Measurements from ENCODE around the gene HOXB2.

HOXB2 gene

DNA sequence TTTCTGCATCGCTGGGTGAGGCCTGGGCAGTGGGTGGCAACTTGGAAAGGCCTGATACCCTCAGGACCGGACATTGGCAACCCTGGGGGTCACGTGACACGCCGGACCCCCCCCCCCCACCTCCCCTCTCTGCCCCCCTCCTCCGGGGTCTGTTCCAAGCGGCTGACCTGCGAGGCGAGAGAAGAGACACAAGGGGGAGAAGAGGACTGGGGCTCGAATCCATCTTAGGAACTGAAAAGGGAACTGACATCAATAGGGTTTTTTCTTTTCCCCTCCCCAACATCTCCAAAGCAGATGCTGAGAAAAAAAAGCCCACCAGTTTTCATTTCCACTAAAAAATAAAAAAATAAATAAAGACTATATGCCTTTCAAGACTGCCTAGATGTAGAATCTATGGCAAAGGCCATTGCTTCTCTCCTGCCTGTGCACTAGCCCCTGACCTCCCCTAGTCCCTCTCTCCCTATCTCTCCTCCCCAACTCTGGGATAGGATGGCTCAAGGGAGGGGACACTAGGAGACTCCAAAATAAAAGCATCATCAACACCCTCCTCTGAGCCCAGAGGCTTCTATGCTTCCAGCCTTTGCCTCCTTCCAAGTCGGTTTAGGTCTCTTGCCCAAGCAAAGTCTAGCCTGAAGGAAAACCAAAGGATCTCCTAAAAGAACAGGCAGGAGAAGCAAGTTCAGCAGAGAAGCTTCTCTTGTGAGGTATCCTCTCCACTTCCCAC is 7.7 kb upstream of the HOXB2 start:
- no peak for DNase-seq

DNA sequence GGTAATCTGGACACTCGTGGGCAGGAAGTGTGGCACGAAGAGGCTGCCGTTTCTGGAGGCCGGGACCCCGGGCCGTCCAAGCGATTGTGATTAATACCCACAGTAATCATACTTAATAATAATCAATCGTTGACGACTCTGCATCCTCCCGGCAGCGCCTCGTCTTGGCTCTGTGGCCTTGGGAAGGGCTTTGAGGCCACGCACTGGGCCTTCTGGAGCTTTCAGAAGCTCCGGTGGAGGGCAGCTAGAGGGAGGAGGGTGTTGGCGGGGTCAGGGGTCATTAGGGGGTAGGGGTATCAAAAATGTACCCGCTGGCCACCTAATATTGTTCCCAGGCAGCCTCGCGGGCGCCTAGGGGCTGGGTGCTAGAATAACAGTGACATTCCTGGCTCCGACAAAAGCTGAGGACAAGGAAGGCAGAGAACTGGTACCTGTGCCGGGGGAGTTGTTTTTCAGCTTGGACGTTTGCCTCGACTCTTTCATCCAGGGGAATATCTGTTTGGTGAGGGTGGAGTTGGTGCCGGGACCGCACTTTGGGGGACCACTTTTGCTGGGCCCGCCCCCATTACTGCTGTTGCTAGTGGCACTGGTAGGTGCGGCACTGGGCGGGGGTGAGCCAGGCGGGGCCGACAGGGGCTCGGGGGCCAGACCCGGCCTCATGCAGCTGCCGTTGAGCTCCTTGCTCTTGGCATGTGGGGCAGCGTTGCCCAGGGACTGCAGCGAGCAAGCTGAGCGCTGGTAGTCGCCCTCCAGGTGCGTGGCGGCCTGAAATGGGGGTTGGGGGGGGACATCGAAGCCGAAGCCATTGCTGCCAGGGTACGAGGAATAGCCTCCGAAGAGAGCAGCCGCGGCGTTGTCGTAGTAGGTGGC is 6.9 kb upstream of the HOXB2 start:
- DNase-seq, result no peak

DNA sequence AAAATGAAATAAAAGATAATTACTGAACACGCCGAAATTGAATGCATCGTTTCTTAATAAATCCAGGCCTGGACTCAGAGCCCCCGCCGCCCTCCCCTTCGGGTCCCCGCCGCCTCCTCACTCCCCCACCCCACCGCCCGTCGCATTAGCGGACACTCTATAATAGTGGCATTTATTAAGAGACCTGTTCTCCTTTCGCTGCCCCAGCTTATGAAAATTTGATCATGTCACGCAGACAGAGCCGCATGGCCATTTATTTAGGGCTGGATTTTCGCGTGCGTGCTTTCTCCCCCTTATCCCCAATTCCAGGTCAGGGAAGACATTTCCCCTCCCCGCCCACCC is 6.3 kb upstream of the HOXB2 start:
- DNase-seq, result no peak

DNA sequence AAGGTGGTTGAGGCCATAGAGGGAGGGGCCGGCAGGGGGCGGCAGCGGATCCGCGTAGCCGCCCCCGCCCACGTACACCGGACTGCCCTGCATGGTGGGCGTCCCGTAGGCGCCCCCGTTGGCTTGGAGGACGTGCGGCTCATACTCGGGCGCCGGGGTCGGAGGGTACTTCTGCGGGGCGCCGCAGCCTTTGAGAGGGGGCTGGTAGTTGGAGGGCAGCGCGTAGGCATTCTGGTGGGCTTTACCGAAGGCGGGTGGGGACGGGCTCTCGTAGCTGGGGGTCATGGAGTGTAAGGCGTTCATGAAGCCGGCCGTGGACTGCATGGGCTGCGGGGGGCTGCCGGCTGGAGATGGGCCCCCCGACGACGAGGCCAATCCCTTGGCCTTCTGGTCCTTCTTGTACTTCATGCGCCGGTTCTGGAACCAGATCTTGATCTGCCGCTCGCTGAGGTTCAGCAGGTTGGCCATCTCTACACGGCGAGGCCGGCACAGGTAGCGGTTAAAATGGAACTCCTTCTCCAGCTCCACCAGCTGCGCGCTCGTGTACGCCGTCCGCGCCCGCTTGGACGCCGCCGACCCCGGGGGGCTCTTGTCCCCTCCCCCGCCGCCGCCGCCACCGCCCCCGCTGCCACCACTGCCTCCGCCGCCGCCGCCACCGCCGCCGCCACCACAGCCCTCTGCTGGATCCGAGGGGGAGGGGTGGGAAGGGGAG is 5.7 kb upstream of the HOXB2 start:
- no peak for DNase-seq

DNA sequence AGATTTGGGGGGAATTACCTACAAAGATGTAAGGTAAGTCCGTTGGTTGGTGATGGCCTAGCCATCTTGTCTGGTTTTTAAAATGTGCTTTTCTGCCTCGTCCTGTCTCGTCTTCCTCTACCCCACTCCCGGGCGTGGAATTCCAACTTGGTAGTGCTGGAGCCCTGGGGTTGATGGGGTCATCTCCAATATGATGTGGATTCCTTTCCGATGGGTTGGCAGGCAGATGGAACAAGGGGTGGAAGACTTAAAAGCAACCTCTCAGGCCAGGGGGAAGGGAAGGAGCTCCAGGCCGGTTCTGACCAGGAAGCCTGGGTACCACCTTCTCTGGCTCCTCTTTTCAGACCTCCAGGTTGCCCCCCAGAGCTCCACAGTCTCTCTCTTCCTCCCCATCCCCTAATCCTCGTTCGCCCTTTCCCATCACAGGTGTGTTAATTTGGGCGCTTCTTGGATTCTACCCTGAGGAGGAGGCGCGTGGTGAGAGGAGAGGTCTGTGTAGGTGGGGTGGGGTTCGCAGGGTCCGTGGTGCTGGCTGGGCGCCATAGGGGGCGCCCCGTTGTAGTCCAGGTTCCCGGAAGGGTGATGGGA is 5.1 kb upstream of the HOXB2 start:
- DNase-seq, result no peak

DNA sequence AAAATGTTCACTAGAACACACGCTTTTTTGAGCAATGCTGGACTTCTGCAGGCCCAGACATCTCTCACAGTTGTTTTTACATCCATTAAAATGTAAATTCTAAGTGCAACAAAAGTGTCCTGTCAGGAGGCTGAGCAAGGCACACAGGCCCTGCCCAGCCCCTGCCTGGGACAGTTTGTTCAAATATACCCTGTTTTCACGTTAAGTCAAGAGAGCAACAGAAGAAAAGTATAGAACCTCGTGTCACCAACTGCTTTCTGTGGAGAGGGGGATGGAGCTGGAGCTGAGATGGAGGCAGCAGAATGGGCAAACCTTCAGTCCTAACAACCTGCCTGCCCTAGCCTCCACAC is 4.3 kb upstream of the HOXB2 start:
- no peak for DNase-seq

DNA sequence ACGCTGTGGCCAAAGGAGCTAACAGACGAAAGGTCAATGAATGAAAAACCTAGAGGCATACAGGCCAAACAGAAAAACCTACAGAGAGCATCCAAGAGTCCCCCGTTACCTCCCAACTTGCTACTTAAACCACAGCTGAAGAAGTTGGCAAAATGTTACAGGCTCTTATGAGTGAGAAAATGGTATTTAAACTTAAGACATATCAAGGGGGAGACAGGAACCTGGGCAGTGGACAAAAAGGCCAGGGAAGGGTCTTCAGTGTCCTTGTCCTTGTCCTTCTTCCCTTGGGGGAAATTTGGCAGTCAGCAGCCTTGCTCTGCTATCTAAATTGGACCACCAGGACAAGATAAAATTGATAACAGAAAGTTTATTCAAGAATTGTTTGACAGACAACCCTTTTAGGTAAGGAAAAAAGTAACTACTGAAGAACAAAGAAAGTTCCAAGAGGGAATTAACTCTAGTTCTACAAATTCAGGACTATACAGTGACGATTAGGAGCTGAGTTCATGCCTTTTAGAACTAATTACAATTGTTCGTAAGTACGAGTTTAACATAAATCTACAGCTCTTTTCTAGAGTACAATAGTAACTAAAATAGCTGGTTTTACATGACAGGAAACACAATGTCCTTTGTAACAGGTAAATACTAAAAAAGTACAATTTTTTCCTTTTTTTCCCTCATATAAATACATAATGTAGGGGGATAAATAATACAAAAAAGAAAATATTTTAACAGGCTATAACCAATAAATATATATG is 3.8 kb upstream of the HOXB2 start:
- no peak for DNase-seq

DNA sequence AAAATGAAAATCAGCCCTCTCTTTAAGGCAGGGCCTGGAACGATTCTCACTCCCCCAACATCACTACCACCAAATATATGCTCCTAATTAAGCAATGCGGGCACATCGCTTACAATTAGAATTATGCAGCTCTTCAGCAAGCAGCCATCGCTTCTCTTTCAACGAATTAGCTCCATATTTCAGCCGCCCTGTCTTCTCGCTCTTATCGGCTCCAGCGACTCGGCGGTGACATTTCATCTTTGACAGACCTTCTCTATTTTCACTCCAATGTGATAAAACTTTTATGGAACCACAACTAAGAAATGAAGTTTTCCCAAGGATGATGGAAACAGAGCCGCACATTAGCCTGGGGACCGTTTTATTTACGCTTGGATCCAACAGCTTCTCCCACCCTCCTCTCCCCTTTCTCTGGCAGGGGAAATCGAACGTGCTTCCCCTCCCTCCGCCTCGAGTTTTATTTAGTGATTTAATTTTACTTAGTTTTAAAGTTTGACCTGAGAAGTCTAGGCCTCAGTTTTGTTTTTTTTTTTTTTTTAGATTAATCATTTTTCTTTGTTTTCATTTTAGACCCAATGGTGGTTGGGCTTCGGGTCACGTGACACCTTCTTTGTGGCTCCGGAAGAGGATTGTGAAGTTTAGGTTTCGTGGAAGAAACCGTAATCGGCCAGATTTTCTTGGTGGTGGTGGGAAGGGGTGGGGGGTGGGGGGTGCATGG is 3.1 kb upstream of the HOXB2 start:
- DNase-seq, result peak; percentile 82

DNA sequence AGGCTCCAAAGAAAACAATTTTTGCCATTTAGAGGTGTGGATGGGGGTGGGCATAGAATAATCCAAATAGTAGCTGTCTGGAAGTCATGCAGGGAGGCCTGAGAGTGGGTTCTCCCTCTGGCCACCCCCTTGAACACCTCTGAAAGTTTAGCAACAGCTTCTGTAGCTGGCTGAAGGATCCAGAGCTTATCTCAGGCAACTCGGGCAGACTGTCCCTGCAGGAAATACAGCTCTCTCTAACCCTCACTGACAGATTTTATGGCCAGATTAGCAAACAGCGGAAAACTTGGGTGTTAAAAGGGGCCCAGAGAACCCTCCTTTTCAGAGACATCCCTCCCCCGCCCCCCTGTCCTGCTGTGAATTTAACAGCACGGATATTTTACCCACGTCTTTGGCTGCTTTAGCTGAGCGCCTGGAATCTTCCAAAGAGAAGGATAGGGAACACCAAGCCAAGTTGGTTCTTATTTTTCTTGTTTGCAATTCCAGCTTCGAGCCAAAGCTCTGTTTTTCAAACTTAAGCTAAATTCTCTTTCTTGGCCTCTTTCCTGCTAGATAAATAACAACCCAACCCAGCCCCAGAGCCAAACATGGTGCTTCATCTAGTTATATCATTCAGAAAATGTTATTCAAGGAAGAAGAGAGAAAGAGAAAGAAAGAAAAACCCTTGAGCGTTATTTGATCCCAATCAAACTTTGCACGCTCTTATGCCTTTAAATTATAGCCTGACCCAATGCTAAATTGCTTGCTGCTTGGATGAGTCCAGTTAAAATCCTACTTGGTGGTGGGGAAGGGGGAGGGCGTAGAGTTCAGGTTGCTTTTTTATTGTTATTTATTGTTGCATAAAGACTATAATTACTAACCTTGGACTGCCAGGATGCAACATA is 2.3 kb upstream of the HOXB2 start:
- DNase-seq, result no peak

DNA sequence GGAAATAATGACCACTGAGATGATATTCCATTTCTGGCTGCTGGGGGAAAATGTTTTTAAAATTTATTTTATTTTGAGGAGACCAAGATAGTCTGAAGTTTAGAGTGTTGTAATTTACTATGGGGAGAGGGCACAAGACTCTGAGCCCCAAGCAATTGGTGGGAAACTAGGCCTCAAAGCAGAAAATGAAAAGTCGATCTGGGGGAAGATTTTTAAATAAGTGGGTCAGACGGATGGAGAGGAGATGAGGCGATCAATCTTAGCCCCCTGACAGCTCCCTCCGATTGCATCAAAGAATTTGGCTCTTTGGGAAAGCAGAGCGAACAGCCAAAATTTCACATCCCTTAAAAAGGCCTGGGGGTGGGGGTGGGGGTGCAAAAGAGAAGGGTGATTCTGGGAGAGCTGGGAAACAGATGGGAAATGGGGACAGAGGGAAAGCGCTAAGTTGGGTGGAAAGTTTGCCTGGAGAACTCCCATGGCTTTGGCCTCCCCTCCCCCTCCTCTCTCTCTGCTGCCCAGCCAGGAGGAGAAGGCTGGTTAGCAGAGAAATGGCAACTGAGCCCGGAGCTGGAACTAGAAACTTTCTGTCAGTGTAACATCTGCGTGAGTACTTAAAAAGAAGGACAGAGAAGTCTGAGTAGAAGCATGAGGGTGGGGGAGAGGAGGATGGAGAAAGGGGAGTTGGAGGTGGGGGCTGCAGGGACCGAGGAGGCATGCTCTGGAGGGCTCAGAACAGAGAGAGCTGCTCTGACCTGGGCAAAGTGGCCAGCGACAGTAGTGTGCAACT is 1.4 kb upstream of the HOXB2 start:
- peak; percentile 66 for DNase-seq

DNA sequence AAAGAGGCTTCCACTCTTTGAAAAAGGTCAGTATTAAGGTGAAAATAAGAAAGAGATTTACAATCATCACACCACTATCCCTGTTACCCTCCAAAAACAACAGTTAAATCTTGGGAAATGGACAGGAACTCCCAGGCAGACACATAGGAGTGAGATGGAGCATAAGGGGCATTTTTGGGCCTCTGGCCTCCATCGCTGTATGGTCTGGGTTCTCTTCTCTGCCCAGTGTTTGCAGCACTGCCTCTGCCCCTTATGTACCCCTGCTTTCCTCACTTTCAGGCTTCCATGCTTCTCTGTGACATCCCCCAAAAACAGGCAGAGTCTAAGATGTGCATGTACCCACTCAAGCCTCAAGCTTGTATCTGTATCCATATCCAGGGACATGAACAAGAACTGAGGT is 630 bp upstream of the HOXB2 start:
- no peak for DNase-seq

DNA sequence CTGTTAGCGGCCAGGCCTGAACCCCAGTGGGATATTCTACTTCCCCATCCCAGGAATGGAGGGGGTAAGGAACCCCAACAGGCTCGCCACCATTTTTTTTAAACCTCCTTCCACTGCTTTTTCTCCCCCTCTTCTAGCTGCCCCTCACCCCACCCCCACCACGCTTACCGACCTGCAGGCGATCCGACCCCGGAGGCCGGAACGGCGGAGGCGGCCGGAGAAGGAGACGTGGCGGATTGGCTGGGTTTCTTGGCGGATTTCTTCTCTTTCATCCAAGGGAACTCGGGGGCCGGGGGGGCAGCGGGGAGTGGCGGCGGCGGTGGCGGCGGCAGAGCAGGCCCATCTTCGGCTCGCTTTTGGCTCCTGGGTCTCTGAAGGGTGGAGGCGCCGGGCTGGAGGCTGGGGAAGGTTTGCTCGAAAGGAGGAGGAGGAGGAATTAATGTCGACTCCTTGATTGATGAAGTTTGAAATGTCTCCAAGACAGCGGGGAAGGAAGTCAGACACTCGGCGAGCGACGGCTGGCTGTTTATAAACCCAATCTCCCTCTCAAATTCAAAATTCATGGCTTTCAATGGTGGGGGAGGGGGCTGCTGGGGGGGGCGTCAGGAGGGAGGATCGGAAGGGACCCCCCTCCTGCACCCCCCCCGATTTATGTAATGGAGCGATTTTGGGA is 424 bp downstream of the HOXB2 start:
- DNase-seq, result peak; percentile 81

DNA sequence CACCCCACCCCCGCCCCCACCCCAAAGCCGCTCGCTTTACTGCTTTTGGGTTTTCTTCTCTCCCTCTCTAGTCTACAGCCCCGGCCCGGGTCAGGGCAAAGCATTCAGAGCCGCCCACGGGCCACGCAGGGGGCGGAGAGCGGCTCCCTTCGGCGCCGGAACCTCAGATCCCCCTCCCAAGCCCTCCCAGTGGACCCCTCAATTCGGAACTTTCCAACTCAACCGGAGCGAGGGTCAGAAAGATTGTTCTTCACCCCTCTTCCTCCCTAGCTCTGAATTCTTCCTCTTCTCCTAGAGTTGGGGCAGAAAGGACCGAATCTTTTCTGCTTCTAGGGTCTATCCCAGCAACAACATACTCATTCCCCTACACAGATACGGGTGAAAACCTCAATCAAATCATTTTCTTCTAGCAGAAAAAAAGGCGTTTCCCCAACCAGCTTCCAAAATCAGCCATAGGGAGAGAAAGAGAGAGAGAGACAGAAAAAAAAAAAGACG is 1.0 kb downstream of the HOXB2 start:
- DNase-seq, result no peak

DNA sequence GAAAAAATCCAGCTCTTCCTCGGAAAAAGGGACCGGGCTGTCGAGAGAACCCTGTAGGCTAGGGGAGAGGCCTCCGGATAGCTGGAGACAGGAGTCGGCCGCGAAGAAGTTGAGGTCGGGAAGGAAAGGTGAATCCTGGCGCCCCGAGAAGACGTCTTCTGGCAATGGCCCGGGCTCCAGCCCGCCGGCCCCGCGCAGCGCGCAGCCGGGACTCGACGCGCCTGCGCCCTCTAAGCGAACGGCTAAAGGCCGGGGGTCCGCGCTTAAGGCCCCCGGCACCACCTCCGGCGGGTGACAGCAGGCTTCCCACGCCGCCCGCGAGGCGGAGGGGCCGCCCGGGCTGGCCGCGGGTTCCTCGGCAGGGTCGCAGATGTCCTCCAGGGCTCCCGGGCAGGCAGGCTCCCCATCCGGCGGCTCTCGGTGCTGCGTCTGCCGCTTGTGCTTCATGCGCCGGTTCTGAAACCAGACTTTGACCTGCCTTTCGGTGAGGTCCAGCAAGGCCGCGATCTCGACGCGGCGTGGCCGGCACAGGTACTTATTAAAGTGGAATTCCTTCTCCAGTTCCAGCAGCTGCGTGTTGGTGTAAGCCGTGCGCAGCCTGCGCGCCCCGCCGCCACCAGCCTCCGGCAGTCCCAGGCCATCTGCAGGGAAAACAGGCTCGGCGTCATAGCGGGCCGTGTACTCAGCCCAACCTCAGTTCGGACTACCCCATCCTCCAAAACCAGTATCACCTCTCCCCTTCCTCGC is 1.6 kb downstream of the HOXB2 start:
- peak; percentile 69 for DNase-seq

DNA sequence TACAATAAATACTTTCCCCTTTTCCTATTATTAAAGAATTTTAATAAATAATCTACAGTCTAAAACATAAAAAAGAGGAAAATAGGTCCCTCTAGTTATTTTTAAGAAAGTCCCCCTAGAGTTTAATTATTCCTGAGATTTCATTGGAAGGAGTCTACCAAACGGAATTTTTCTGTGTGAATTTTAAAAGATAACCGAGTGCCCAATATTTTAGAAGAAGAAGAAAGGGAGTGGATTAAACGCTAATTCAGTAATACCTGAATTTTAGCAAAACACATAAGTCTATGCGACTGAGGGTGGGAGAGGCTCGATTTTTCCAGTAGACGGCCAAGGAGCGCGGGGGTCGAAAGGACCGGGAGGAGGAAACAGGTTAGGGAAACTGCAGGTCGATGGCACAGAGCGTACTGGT is 2.2 kb downstream of the HOXB2 start:
- no peak for DNase-seq

DNA sequence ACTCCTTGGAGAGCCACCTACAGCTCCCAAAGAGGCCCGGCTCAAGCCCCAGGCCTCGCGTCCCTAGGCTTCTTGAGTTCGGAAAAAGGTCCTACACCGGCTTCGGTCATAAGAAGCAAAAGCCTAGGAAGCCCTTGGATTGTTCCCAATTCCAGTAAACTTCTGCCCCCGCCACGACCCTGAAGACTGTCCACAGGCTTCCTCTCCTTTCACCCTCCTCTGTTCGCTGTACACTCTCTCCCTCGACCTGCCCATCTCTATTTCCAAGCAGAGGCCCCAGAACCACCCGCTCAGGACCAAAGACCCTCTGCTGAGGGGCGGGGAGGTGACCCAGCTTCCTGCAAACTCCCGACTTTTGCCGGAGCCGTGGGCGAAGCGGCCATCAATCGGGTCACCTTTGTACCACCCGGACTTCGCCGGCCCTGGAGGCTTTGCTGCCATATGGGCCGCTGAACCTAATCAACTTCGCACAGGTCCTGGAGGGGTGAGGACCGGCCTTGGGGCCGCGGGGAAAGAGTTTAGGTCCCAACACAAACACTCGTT is 2.7 kb downstream of the HOXB2 start:
- no peak for DNase-seq

DNA sequence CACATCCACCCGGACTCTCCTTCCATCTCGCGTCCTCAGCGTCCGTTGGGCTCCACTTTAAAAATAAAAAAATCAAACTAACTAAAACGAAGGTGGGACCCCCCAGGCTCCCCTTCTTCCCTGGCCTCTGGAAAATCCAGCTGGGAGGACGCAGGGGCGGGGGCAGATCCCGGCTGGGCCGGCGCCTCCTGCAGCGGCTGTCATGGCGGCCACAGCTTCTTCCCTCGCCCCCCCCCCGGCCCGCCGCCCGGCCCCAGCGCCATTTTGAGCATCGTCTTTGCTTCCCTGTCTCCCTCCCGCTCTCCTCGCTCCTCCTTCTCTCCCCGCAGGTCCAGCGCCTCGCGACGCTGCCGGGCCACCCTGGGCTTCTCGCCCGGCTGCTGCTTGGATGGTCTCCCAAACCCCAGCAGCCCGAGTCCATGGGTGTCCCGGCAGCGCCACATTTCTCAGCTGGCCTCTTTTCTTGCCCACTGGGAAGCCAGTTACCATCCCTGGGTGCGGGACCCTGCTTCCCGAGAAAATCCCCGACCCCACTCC is 3.3 kb downstream of the HOXB2 start:
- DNase-seq, result peak; percentile 82
